SK-N-SH (cell line): Measurements from ENCODE around the gene PRRT1.

Source experiments
- SIN3A ChIP-seq: IDR thresholded peaks from 2 replicates; pipeline ENCODE4 v1.6.1; 2012; ENCODE audit warnings: low read depth, mild to moderate bottlenecking, low read length, moderate library complexity, borderline replicate concordance
- TAF1 ChIP-seq: IDR thresholded peaks from 2 replicates; pipeline ENCODE4 v1.6.1; 2012; ENCODE audit warnings: low read depth, mild to moderate bottlenecking, low read length, moderate library complexity, borderline replicate concordance

DNA sequence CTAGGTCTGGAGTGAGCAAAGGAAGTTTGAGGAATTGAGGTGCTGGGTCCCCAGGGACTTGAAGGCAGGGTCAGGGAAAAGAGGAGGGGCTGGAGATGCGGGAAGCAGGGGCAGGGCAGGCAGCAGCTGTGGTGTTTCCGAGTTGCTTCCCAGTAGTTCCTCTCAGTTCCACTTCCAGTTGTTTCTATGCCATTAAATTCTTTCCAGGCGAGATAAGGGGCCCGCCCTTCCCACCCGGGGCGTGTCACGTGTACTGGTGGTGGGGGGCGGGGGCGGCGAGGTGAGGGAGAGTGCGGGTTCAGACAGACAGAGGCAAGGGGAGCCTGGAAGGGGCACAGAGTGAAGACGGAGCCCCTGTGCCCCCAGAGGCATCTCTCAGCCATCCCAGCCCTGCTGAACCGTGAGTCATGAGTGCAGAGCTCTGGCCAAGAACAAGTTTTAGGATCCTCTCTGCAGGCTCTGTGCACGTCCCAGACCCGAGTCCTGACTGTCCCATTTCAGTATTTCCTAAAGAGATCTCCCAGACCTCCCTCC, 43.6 kb downstream of the PRRT1 start:
- TF ChIP-seq SIN3A (no peak), TAF1 (no peak)
